RWPE1 (cell line): ENCODE data around the gene MTRFR.

ENCODE experiments used
- CTCF ChIA-PET: fragments of 350-600 bp; sonication (Branson Sonifier 250); formaldehyde crosslinking; extraction: SDS; loops from one replicate; lab custom pipeline; 2021; lab: Yijun Ruan, JAX
- POLR2A ChIA-PET: fragments of 400-600 bp; formaldehyde crosslinking; extraction: SDS; loops from one replicate; lab custom pipeline; 2020; ENCODE audit warnings: antibody characterized with exemption; ENCODE audit not compliant: low non-redundant PET; lab: Yijun Ruan, JAX
- DNase-seq: peaks from one replicate; pipeline ENCODE4 v3.0.0; 2012; ENCODE audit warnings: low spot score
- H3K27ac ChIP-seq: fragments of 450-650 bp; 2 replicates; pipeline ENCODE4 v1.5.1; 2017
- CTCF ChIP-seq: fragments of 450-650 bp; conservative IDR thresholded peaks from 2 replicates; pipeline ENCODE4 v1.5.1; 2017; ENCODE audit warnings: low read depth, mild to moderate bottlenecking

MTRFR gene

GRCh38 chr12:123260081-123260480, 26.8 kb downstream of the MTRFR start:
- TF ChIP-seq CTCF: no peak
- DNase-seq: no peak
- H3K27ac ChIP-seq: no peak overlapping the region
- POLR2A ChIA-PET: no interaction called here
- CTCF ChIA-PET: no interaction called here

- POLR2A ChIA-PET: no interaction called here
- no peak overlapping the region for H3K27ac ChIP-seq
- CTCF ChIA-PET: no interaction called here
- no peak for TF ChIP-seq CTCF
- no peak for DNase-seq
Measured at GRCh38 chr12:123261196-123261595, 28.0 kb downstream of the MTRFR start.

GRCh38 chr12:123263196-123263817, 30.1 kb downstream of the MTRFR start:
- no peak for DNase-seq
- CTCF ChIA-PET: interaction anchor here (0.6 kb wide), 1 partner anchor 25 kb away, joined by 9 read pairs; no protein-coding TSS in a partner anchor
- no peak for TF ChIP-seq CTCF
- POLR2A ChIA-PET: no interaction called here
- H3K27ac ChIP-seq: peak overlapping the region; percentile 35; the same call in 1 of the 2 replicates

GRCh38 chr12:123264642-123265041, 31.4 kb downstream of the MTRFR start:
- no peak for DNase-seq
- TF ChIP-seq CTCF: no peak
- POLR2A ChIA-PET: no interaction called here
- CTCF ChIA-PET: no interaction called here
- H3K27ac ChIP-seq: peak overlapping the region; percentile 83; the same call in 1 of the 2 replicates

- no peak for DNase-seq
- TF ChIP-seq CTCF: no peak
- ChIA-PET CTCF (no interaction called here), POLR2A (no interaction called here)
- peak overlapping the region; percentile 83 for H3K27ac ChIP-seq
Measured at GRCh38 chr12:123265851-123266678, 32.8 kb downstream of the MTRFR start.

- ChIA-PET CTCF (no interaction called here), POLR2A (no interaction called here)
- no peak for DNase-seq
- H3K27ac ChIP-seq: peak overlapping the region; percentile 83
- no peak for TF ChIP-seq CTCF
Measured at GRCh38 chr12:123266679-123267277, 33.5 kb downstream of the MTRFR start.
